H9 (cell line): ENCODE measurements around the gene GPI. TPM values are rescaled to one million over a fixed set of nuclear protein-coding genes. Genes with fewer than 3 reads are reported as not detected.

Experiments used
- DNase-seq: peaks from one replicate; pipeline ENCODE4 v3.0.0-alpha.2; 2017
- H2AFZ ChIP-seq: one replicate; pipeline ENCODE4 v1.6.1; 2013; ENCODE audit warnings: mild to moderate bottlenecking, low read length, control low read depth, moderate library complexity
- H2AK5ac ChIP-seq: 2 replicates; pipeline ENCODE4 v1.6.1; 2013; ENCODE audit warnings: low read length, control low read depth, mixed read lengths; ENCODE audit not compliant: insufficient read length
- H2BK120ac ChIP-seq: one replicate; pipeline ENCODE4 v1.6.1; 2013; ENCODE audit warnings: low read depth, mild to moderate bottlenecking, low read length, control low read depth, inconsistent platforms; ENCODE audit not compliant: poor library complexity, severe bottlenecking
- H2BK12ac ChIP-seq: 2 replicates; pipeline ENCODE4 v1.6.1; 2013; ENCODE audit warnings: low read length, control low read depth, mixed read lengths, low read depth; ENCODE audit not compliant: insufficient read length
- H2BK15ac ChIP-seq: 2 replicates; pipeline ENCODE4 v1.6.1; 2013; ENCODE audit warnings: low read depth, low read length, control low read depth
- H2BK20ac ChIP-seq: one replicate; pipeline ENCODE4 v1.6.1; 2013; ENCODE audit warnings: low read depth, mild to moderate bottlenecking, low read length, control low read depth, inconsistent platforms; ENCODE audit not compliant: poor library complexity, severe bottlenecking
- H2BK5ac ChIP-seq: 2 replicates; pipeline ENCODE4 v1.6.1; 2013; ENCODE audit warnings: low read length, control low read depth, mixed read lengths; ENCODE audit not compliant: insufficient read length
- H3K14ac ChIP-seq: 2 replicates; pipeline ENCODE4 v1.6.1; 2013; ENCODE audit warnings: low read length, control low read depth; ENCODE audit not compliant: insufficient read depth
- H3K18ac ChIP-seq: 2 replicates; pipeline ENCODE4 v1.6.1; 2013; ENCODE audit warnings: low read depth, mild to moderate bottlenecking, mixed read lengths, low read length, control low read depth; ENCODE audit not compliant: insufficient read length
- H3K23ac ChIP-seq: 2 replicates; pipeline ENCODE4 v1.6.1; 2013; ENCODE audit warnings: low read length, control low read depth, mixed read lengths, low read depth; ENCODE audit not compliant: insufficient read length
- H3K23me2 ChIP-seq: 2 replicates; pipeline ENCODE4 v1.6.1; 2013; ENCODE audit warnings: low read depth, mild to moderate bottlenecking, mixed read lengths, low read length, control low read depth; ENCODE audit not compliant: insufficient read length, poor library complexity, severe bottlenecking
- H3K27ac ChIP-seq: 2 replicates; pipeline ENCODE4 v1.5.1; 2013; ENCODE audit warnings: low read length, control low read depth, mixed read lengths, low read depth; ENCODE audit not compliant: insufficient read length
- H3K27me3 ChIP-seq: 2 replicates; pipeline ENCODE4 v1.6.1; 2013; ENCODE audit warnings: low read length, control low read depth, inconsistent platforms; ENCODE audit not compliant: insufficient read depth
- H3K4ac ChIP-seq: 2 replicates; pipeline ENCODE4 v1.6.1; 2013; ENCODE audit warnings: low read depth, mild to moderate bottlenecking, control low read depth, inconsistent platforms, low read length, moderate library complexity
- H3K4me1 ChIP-seq: 2 replicates; pipeline ENCODE4 v1.6.1; 2013; ENCODE audit warnings: low read length, control low read depth, inconsistent platforms; ENCODE audit not compliant: insufficient read depth
- H3K4me2 ChIP-seq: 2 replicates; pipeline ENCODE4 v1.6.1; 2013; ENCODE audit warnings: low read length, control low read depth, mixed read lengths; ENCODE audit not compliant: insufficient read length, insufficient read depth
- H3K56ac ChIP-seq: 2 replicates; pipeline ENCODE4 v1.6.1; 2013; ENCODE audit warnings: low read depth, mild to moderate bottlenecking, mixed read lengths, low read length, control low read depth; ENCODE audit not compliant: insufficient read length
- H3K79me1 ChIP-seq: 2 replicates; pipeline ENCODE4 v1.6.1; 2013; ENCODE audit warnings: low read depth, mild to moderate bottlenecking, moderate library complexity, low read length, control low read depth, inconsistent platforms; ENCODE audit not compliant: insufficient read depth, poor library complexity, severe bottlenecking
- H3K79me2 ChIP-seq: 2 replicates; pipeline ENCODE4 v1.6.1; 2013; ENCODE audit warnings: low read length, control low read depth, inconsistent platforms; ENCODE audit not compliant: insufficient read depth
- H3K9ac ChIP-seq: 2 replicates; pipeline ENCODE4 v1.6.1; 2013; ENCODE audit warnings: low read length, control low read depth, mixed read lengths; ENCODE audit not compliant: insufficient read length; ENCODE audit errors: extremely low read depth
- H3K9me3 ChIP-seq: one replicate; pipeline ENCODE4 v1.6.1; 2013; ENCODE audit warnings: low read depth, low read length, inconsistent platforms; ENCODE audit not compliant: control insufficient read depth
- H3T11ph ChIP-seq: one replicate; pipeline ENCODE4 v1.6.1; 2013; ENCODE audit warnings: mild to moderate bottlenecking, low read length, control low read depth, inconsistent platforms
- H4K20me1 ChIP-seq: one replicate; pipeline ENCODE4 v1.6.1; 2013; ENCODE audit not compliant: control insufficient read depth, insufficient read length, insufficient read depth
- H4K5ac ChIP-seq: 2 replicates; pipeline ENCODE4 v1.6.1; 2013; ENCODE audit warnings: low read depth, mild to moderate bottlenecking, mixed read lengths, low read length, control low read depth; ENCODE audit not compliant: insufficient read length
- H4K8ac ChIP-seq: replicated peaks from 2 replicates; pipeline ENCODE4 v1.6.1; 2013; ENCODE audit warnings: low read length, control low read depth, mixed read lengths, low read depth; ENCODE audit not compliant: insufficient read length
- H4K91ac ChIP-seq: 2 replicates; pipeline ENCODE4 v1.6.1; 2013; ENCODE audit warnings: low read depth, mild to moderate bottlenecking, moderate library complexity, mixed read lengths, low read length, control low read depth; ENCODE audit not compliant: insufficient read length
- H3K27ac Mint-ChIP-seq, 3 experiments: 2 replicates in 2 of 3; 3 replicates in 1 of 3; pipeline ENCODE4 v1.8.0; 2020 to 2021; ENCODE audit warnings: mixed read lengths in 3 of 3, mild to moderate bottlenecking in 1 of 3, moderate library complexity in 1 of 3
- H3K27me3 Mint-ChIP-seq: 2 replicates; pipeline ENCODE4 v1.8.0; 2021; ENCODE audit warnings: low read depth, mild to moderate bottlenecking, moderate library complexity, mixed read lengths
- H3K36me3 Mint-ChIP-seq, 3 experiments: 2 replicates in 2 of 3; 3 replicates in 1 of 3; pipeline ENCODE4 v1.8.0; 2020 to 2021; ENCODE audit warnings: low read depth in 3 of 3, mixed read lengths in 3 of 3; ENCODE audit not compliant: insufficient read depth in 1 of 3
- H3K4me1 Mint-ChIP-seq, 2 experiments: 2 replicates each; pipeline ENCODE4 v1.8.0; 2020; ENCODE audit warnings: mixed read lengths in 2 of 2
- H3K4me3 Mint-ChIP-seq, 2 experiments: 2 replicates in 1 of 2; 3 replicates in 1 of 2; pipeline ENCODE4 v1.8.0; 2020 to 2021; ENCODE audit warnings: mild to moderate bottlenecking in 2 of 2, mixed read lengths in 2 of 2, moderate library complexity in 1 of 2
- H3K9me3 Mint-ChIP-seq, 2 experiments: 2 replicates in 1 of 2; 3 replicates in 1 of 2; pipeline ENCODE4 v1.8.0; 2020; ENCODE audit warnings: mild to moderate bottlenecking in 2 of 2, mixed read lengths in 2 of 2, moderate library complexity in 1 of 2
- CTCF ChIP-seq: fragments of 200-600 bp; sonication (generic); conservative IDR thresholded peaks from 3 replicates; pipeline ENCODE4 v1.8.0; 2021; ENCODE audit warnings: antibody characterized with exemption, mild to moderate bottlenecking
- WGBS: extraction: QIAGEN DNeasy Blood & Tissue Kit; methylation state at CpG from one replicate; pipeline ENCODE4 v1.1.7; 2013; ENCODE audit warnings: missing lambda C conversion rate, low lambda C conversion rate, mixed read lengths; ENCODE audit not compliant: insufficient read length; ENCODE audit errors: extremely low coverage; 5-methylcytosine and 5-hydroxymethylcytosine counted together
- total RNA-seq: library from RNA; stranded (reverse); gene quantifications from 2 replicates; pipeline ENCODE4 v1.2.1, GENCODE V29; 2021

Gene GPI
- total RNA-seq, 1 experiment from 2014 or later: 373 TPM

- Histone ChIP-seq H3K18ac (no peak overlapping the region), H2AFZ (no peak overlapping the region), H4K5ac (no peak overlapping the region), H2BK15ac (no peak overlapping the region), H3K79me1 (peaks cover 6% of the 10 kb centered on the region), H4K91ac (no peak overlapping the region), H3K9ac (no peak overlapping the region), H2BK5ac (no peak overlapping the region), H3K79me2 (peaks cover 12% of the 10 kb centered on the region; the same call in 1 of the 2 replicates), H4K20me1 (no peaks in the 10 kb centered on the region), H3K27ac (no peak overlapping the region), H3K14ac (no peak overlapping the region), H3K4me2 (no peak overlapping the region), H4K8ac (no peak overlapping the region), H3K4ac (no peak overlapping the region), H2BK12ac (no peak overlapping the region), H2BK120ac (no peak overlapping the region), H3K27me3 (no peaks in the 10 kb centered on the region), H3K23ac (no peak overlapping the region), H3K4me1 (no peaks in the 10 kb centered on the region), H3K56ac (no peak overlapping the region), H3K23me2 (no peaks in the 10 kb centered on the region), H3K9me3 (no peaks in the 10 kb centered on the region), H3T11ph (no peak overlapping the region), H2BK20ac (no peak overlapping the region), H2AK5ac (no peak overlapping the region)
- DNase-seq: no peak
- H3K4me3 Mint-ChIP-seq: no peak overlapping the region
- H3K36me3 Mint-ChIP-seq: peaks cover 45 to 92% (median 81%) of the 10 kb centered on the region in 3 experiments
- H3K9me3 Mint-ChIP-seq: no peaks in the 10 kb centered on the region
- no peak for TF ChIP-seq CTCF
- no peaks in the 10 kb centered on the region for H3K27me3 Mint-ChIP-seq
- WGBS: no CpG with 5 or more reads among the region's 3 CpGs
- no peak overlapping the region for H3K27ac Mint-ChIP-seq
- peaks cover 2% of the 10 kb centered on the region in 2 experiments; a peak in 2 of 4 replicates for H3K4me1 Mint-ChIP-seq
Observed at GRCh38 chr19:34436716-34437115, 71.7 kb downstream of the GPI start.
